Amniotic epithelial cell (primary cell): Measurements from ENCODE around the gene MALRD1.

Source experiments
- DNase-seq: peaks from one replicate; pipeline ENCODE4 v3.0.0-alpha.2; 2010; ENCODE audit warnings: low read depth

Gene MALRD1

GRCh38 chr10:19048489-19048888 lies at the start of gene MALRD1:
Gene MALRD1, plus strand, starts transcription at chr10:19048801. Its CDS starts 138 bp downstream, at chr10:19048939.
- no peak for DNase-seq

- DNase-seq = no peak
Measured at GRCh38 chr10:19003341-19003740, 45.3 kb upstream of the MALRD1 start.

- DNase-seq = no peak
Measured at GRCh38 chr10:19012111-19012510, 36.5 kb upstream of the MALRD1 start.

- DNase-seq = peak; percentile 90
Measured at GRCh38 chr10:19014034-19014433, 34.6 kb upstream of the MALRD1 start.

- no peak for DNase-seq
Measured at GRCh38 chr10:19014498-19014897, 34.1 kb upstream of the MALRD1 start.

- no peak for DNase-seq
Measured at GRCh38 chr10:19017116-19017890, 31.3 kb upstream of the MALRD1 start.

- no peak for DNase-seq
Measured at GRCh38 chr10:19021162-19021561, 27.4 kb upstream of the MALRD1 start.

- DNase-seq = no peak
Measured at GRCh38 chr10:19024611-19025010, 24.0 kb upstream of the MALRD1 start.

GRCh38 chr10:19031763-19032162 lies 16.8 kb upstream of the MALRD1 start:
- no peak for DNase-seq

- no peak for DNase-seq
Measured at GRCh38 chr10:19033741-19034140, 14.9 kb upstream of the MALRD1 start.

- DNase-seq = peak; percentile 3
Measured at GRCh38 chr10:19041171-19041570, 7.4 kb upstream of the MALRD1 start.

GRCh38 chr10:19043431-19043830 lies 5.2 kb upstream of the MALRD1 start:
- no peak for DNase-seq

GRCh38 chr10:19046679-19047078 lies 1.9 kb upstream of the MALRD1 start:
- no peak for DNase-seq

- DNase-seq = no peak
Measured at GRCh38 chr10:19048891-19049290, 290 bp downstream of the MALRD1 start.

- no peak for DNase-seq
Measured at GRCh38 chr10:19049567-19049966, 966 bp downstream of the MALRD1 start.

GRCh38 chr10:19054289-19054835 lies 5.8 kb downstream of the MALRD1 start:
- DNase-seq = no peak

GRCh38 chr10:19058046-19058445 lies 9.4 kb downstream of the MALRD1 start:
- DNase-seq = no peak

- DNase-seq = no peak
Measured at GRCh38 chr10:19063986-19064385, 15.4 kb downstream of the MALRD1 start.

GRCh38 chr10:19071946-19072345 lies 23.3 kb downstream of the MALRD1 start:
- no peak for DNase-seq

GRCh38 chr10:19077276-19077675 lies 28.7 kb downstream of the MALRD1 start:
- no peak for DNase-seq

GRCh38 chr10:19096501-19097073 lies 48.0 kb downstream of the MALRD1 start:
- no peak for DNase-seq

- no peak for DNase-seq
Measured at GRCh38 chr10:19097151-19097550, 48.5 kb downstream of the MALRD1 start.

GRCh38 chr10:19098803-19099202 lies 50.2 kb downstream of the MALRD1 start:
- DNase-seq = no peak

- no peak for DNase-seq
Measured at GRCh38 chr10:19107406-19107805, 58.8 kb downstream of the MALRD1 start.
